T-cell (primary cell): ENCODE measurements around the gene USP8. TPM values are rescaled to one million over a fixed set of nuclear protein-coding genes. Genes with fewer than 3 reads are reported as not detected.
A peak's percentile ranks its signal among the peaks of the same experiment; 100 is the strongest.

Experiments used
- ATAC-seq, 4 experiments: fragments of 200-7000 bp in 3 of 4; fragments of 150-1000 bp in 1 of 4; cut with Tn5 transposase; replicated peaks in 1 of 4; 1 replicate in 3 of 4; 2 replicates in 1 of 4; pipeline ENCODE4 v1.10.0; 2021; ENCODE audit warnings: moderate library complexity in 3 of 4, mild to moderate bottlenecking in 2 of 4, moderate number of reproducible peaks in 1 of 4
- CTCF ChIA-PET, 2 donors: fragments of 300-600 bp; sonication (Branson Sonifier 250); formaldehyde crosslinking; loops; one replicate each; lab custom pipeline; 2022; ENCODE audit warnings: antibody characterized with exemption in 2 of 2; lab: Charles Lee
- POLR2A ChIA-PET, 2 donors: fragments of 300-600 bp; sonication (Branson Sonifier 250); formaldehyde crosslinking; loops; one replicate each; lab custom pipeline; 2022; ENCODE audit warnings: antibody characterized with exemption in 2 of 2; lab: Charles Lee
- DNase-seq, 35 experiments: peaks; one replicate each; pipeline versions ENCODE4 v3.0.0 to v3.0.0-alpha.2; 2013 to 2023
- H3K27ac ChIP-seq: one replicate; pipeline ENCODE4 v1.5.1; 2013; ENCODE audit warnings: low read length
- H3K27me3 ChIP-seq, 2 experiments: replicated peaks in 1 of 2; 1 replicate in 1 of 2; 2 replicates in 1 of 2; pipeline versions ENCODE4 v1.6.1 to v1.7.0; 2013; ENCODE audit warnings: low read length in 1 of 2, mixed read lengths in 1 of 2; ENCODE audit not compliant: control insufficient read depth in 2 of 2, insufficient read depth in 2 of 2; ENCODE audit errors: extremely low read depth in 1 of 2
- H3K36me3 ChIP-seq, 2 donors: 1 replicate in 1 of 2; 2 replicates in 1 of 2; pipeline versions ENCODE4 v1.6.1 to v1.7.0; 2013; ENCODE audit warnings: low read length in 1 of 2; ENCODE audit not compliant: control insufficient read depth in 2 of 2, insufficient read depth in 1 of 2; ENCODE audit errors: extremely low read depth in 1 of 2
- H3K4me1 ChIP-seq, 2 experiments: 1 replicate in 1 of 2; 2 replicates in 1 of 2; pipeline versions ENCODE4 v1.6.1 to v1.7.0; 2013; ENCODE audit warnings: low read length in 2 of 2, mixed read lengths in 1 of 2; ENCODE audit not compliant: insufficient read depth in 2 of 2, control insufficient read depth in 1 of 2; ENCODE audit errors: extremely low read depth in 1 of 2
- H3K4me3 ChIP-seq, 2 donors: 1 replicate in 1 of 2; 2 replicates in 1 of 2; pipeline versions ENCODE4 v1.5.1 to v1.7.0; 2013; ENCODE audit warnings: mild to moderate bottlenecking in 2 of 2, low read length in 1 of 2, moderate library complexity in 1 of 2; ENCODE audit not compliant: control insufficient read depth in 1 of 2; ENCODE audit errors: extremely low read depth in 1 of 2
- H3K9me3 ChIP-seq: 2 replicates; pipeline ENCODE4 v1.7.0; 2013
- H3K27ac Mint-ChIP-seq, 2 donors: one replicate each; pipeline ENCODE4 v1.8.0; 2020 to 2021; ENCODE audit warnings: mild to moderate bottlenecking in 2 of 2, mixed read lengths in 2 of 2
- H3K27me3 Mint-ChIP-seq, 2 donors: one replicate each; pipeline ENCODE4 v1.8.0; 2021 to 2022; ENCODE audit warnings: mixed read lengths in 2 of 2
- H3K36me3 Mint-ChIP-seq: one replicate; pipeline ENCODE4 v1.8.0; 2021; ENCODE audit warnings: mixed read lengths
- H3K4me1 Mint-ChIP-seq, 3 donors: one replicate each; pipeline ENCODE4 v1.8.0; 2020 to 2022; ENCODE audit warnings: mixed read lengths in 3 of 3, mild to moderate bottlenecking in 1 of 3
- H3K4me3 Mint-ChIP-seq, 3 donors: one replicate each; pipeline ENCODE4 v1.8.0; 2020 to 2022; ENCODE audit warnings: mild to moderate bottlenecking in 3 of 3, mixed read lengths in 3 of 3, moderate library complexity in 3 of 3
- H3K9me3 Mint-ChIP-seq, 3 donors: one replicate each; pipeline ENCODE4 v1.8.0; 2020 to 2022; ENCODE audit warnings: mixed read lengths in 3 of 3
- WGBS: methylation state at CpG from one replicate; pipeline ENCODE4 v1.1.5; 2013; ENCODE audit warnings: missing lambda C conversion rate; ENCODE audit not compliant: insufficient coverage; 5-methylcytosine and 5-hydroxymethylcytosine counted together
- total RNA-seq, 35 experiments: library from RNA in 6 of 35; stranded (reverse) in 6 of 35; fragments of 120-200 nt in 1 of 35; gene quantifications; one replicate each; pipeline versions ENCODE4 v1.2.1 to v1.2.4 and lab custom pipeline; 2013 to 2026

Gene USP8
- total RNA-seq, 5 donors from 2014 or later (not counting 1 experiment from before 2014, with no cell fraction given) = 45.0 to 56.0 (median 52.7) TPM

DNA sequence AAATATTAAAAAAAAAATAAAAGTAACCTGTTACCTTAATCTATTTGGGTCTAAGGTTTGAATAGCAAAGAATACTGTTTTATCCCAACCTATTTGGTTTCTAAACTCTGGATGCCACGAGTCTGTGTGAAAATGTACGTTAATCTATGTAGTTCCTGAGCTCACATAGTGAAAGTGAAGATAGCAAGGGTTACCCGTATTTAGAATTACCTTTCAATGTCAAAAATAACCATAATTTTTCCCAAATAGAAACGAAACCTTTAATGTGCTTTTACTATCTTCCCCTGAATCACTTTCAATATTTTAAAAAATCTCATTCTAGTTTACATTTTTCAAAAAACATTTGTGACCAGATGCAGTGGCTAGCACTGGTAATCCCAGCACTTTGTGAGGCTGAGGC is 128.0 kb downstream of the USP8 start:
- Histone ChIP-seq H3K27me3 (no peaks in the 10 kb centered on the region), H3K4me1 (no peaks in the 10 kb centered on the region), H3K9me3 (no peaks in the 10 kb centered on the region), H3K27ac (no peak overlapping the region), H3K36me3 (no peaks in the 10 kb centered on the region), H3K4me3 (no peak overlapping the region)
- Mint-ChIP-seq H3K4me1 (peaks cover 7 to 13% (median 11%) of the 10 kb centered on the region in 3 donors), H3K27ac (no peak overlapping the region), H3K9me3 (no peaks in the 10 kb centered on the region), H3K27me3 (no peaks in the 10 kb centered on the region), H3K36me3 (no peaks in the 10 kb centered on the region), H3K4me3 (no peak overlapping the region)
- no peak for DNase-seq
- ChIA-PET CTCF (no interaction called here), POLR2A (no interaction called here)
- ATAC-seq = no peak
- no CpG with 5 or more reads among the region's 4 CpGs for WGBS

DNA sequence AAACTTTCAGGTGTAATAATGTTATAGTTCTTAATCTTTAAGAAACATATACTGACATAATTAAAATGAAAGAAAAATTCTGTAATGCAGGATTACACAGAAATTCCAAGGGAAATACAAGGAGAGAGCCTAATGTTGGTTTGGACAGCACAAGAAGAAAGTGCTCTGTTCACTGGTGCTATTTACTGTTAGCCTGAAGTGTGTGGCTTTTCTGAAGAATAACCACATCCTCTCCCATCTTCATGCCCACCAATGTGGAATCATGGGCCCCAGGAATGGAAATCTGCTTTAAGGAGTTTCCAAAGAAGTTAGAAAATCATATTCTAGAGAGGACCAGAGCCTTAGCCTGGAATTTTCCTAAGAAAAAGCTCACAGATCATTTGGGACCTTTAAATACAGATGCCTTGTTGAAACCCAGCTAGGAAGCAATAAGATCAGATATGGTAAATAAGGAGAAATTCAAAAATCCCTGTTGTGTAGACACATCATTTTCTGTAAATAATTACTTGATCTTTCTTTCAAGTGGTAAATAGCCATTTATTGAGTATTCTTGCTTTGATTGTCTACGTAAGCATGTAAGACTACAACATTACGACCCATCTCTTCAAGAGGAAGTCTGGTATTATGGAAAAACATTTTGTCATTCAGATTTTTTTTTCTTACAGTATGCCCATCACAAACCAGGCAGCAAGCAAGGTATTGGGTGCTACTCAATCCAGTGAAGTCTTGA is 132.6 kb downstream of the USP8 start:
- no peak overlapping the region for H3K4me3 ChIP-seq
- Mint-ChIP-seq H3K4me1 (peaks cover 11 to 13% (median 12%) of the 10 kb centered on the region in 3 donors), H3K4me3 (no peak overlapping the region), H3K36me3 (peaks cover 18% of the 10 kb centered on the region), H3K27me3 (no peaks in the 10 kb centered on the region), H3K27ac (peak overlapping the region in 1 of 2 donors; percentile 73), H3K9me3 (no peaks in the 10 kb centered on the region)
- H3K27ac ChIP-seq = no peak overlapping the region
- POLR2A ChIA-PET = no interaction called here
- H3K4me1 ChIP-seq = peaks cover 0 to 2% of the 10 kb centered on the region in 2 experiments
- no peak for ATAC-seq
- no peak for DNase-seq
- no CpG with 5 or more reads among the region's 2 CpGs for WGBS
- H3K27me3 ChIP-seq = no peaks in the 10 kb centered on the region
- CTCF ChIA-PET = interaction anchor here in 1 of 2 donors (0.6 kb wide), 1 partner anchor 18 kb away, joined by 3 read pairs; no protein-coding TSS in a partner anchor
- peaks cover 0 to 14% of the 10 kb centered on the region in 2 donors for H3K36me3 ChIP-seq
- no peaks in the 10 kb centered on the region for H3K9me3 ChIP-seq

DNA sequence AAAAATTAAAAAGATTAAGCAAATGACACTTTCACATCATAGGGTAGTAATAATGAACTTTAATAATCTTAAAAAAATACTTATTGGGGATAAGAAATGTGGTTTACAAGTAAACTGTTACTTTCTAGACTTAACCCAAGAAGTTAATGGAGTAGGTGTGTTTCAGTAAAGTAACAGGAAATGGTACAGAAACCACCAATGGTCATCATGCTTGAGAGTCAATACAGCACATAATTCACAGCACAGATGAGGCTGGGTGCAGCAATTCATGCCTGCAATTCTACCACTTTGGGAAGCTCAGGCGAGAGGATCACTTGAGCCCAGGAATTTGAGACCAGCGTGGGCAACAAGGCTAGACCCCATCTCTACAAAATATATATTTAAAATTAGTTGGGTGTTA is 133.8 kb downstream of the USP8 start:
- no peaks in the 10 kb centered on the region for H3K9me3 Mint-ChIP-seq
- H3K36me3 Mint-ChIP-seq = peaks cover 25% of the 10 kb centered on the region
- peaks cover 0 to 15% of the 10 kb centered on the region in 2 donors for H3K36me3 ChIP-seq
- ChIA-PET POLR2A (interaction anchor here in 1 of 2 donors (0.7 kb wide), 1 partner anchor 186 kb away, joined by 5 read pairs; no protein-coding TSS in a partner anchor), CTCF (no interaction called here)
- DNase-seq (no peak), ATAC-seq (no peak)
- H3K27ac ChIP-seq = no peak overlapping the region
- peaks cover 10 to 13% (median 11%) of the 10 kb centered on the region in 3 donors for H3K4me1 Mint-ChIP-seq
- H3K4me1 ChIP-seq = peaks cover 0 to 2% of the 10 kb centered on the region in 2 experiments
- H3K27me3 Mint-ChIP-seq = no peaks in the 10 kb centered on the region
- H3K27ac Mint-ChIP-seq = no peak overlapping the region
- no CpG with 5 or more reads among the region's 2 CpGs for whole genome bisulfite sequencing
- no peaks in the 10 kb centered on the region for H3K27me3 ChIP-seq
- no peak overlapping the region for H3K4me3 ChIP-seq
- H3K9me3 ChIP-seq = no peaks in the 10 kb centered on the region
- no peak overlapping the region for H3K4me3 Mint-ChIP-seq

DNA sequence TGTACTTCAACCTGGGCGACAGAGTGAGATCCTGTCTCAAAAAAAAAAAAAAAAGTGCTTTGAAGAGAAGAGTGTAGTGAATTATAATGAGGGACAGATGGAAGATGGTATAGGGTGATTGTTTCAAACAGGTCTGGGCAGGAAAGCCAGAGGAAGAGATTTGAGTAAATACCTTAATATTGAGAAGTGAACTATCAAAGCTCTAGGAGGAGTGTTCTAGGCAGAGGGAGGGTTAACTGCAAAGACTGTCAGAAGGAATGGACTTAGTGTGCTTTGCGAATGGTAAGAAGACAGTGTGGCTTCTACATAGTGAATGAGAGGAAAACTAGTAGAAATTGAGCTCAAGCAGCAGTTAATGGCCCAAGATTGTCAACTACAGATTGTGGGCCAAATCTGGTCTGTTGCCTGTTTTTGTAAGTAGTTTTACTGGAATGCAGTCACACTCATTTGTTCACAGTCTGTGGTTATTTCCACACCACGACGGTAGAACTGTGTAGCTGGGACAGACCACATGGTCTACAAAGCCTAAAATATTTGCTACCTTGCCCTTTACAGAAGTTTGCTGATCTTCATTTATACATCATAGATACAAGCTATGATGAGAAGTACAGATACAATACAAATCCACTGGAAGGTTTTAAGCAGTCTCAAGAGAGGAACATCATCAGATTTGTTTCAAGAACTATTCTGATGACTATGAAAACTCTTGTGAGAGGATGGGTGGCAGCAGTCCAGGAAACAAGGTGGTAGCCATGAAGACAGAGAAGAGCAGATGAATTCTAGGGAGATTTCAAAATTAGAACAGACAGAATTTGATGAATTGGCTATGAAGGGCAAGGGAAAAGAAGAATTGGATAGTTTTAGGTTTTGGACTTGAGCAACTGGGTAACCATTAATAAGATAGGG is 138.8 kb downstream of the USP8 start:
- Histone ChIP-seq H3K27me3 (no peaks in the 10 kb centered on the region), H3K4me3 (no peak overlapping the region), H3K4me1 (peaks cover 0 to 2% of the 10 kb centered on the region in 2 experiments), H3K27ac (no peak overlapping the region), H3K36me3 (peaks cover 0 to 27% of the 10 kb centered on the region in 2 donors), H3K9me3 (no peaks in the 10 kb centered on the region)
- DNase-seq (no peak), ATAC-seq (peak in 1 of 4 experiments; percentile 13)
- Mint-ChIP-seq H3K36me3 (peaks cover 40% of the 10 kb centered on the region), H3K9me3 (no peaks in the 10 kb centered on the region), H3K4me3 (no peak overlapping the region), H3K27ac (peak overlapping the region; percentile 41 to 42), H3K27me3 (no peaks in the 10 kb centered on the region), H3K4me1 (peaks cover 0 to 3% (median 0%) of the 10 kb centered on the region in 3 donors)
- POLR2A ChIA-PET = no interaction called here
- WGBS = 93% methylated on average over 2 of the region's 4 CpGs
- CTCF ChIA-PET = no interaction called here

- H3K4me1 Mint-ChIP-seq = peaks cover 0 to 3% (median 0%) of the 10 kb centered on the region in 3 donors
- H3K36me3 Mint-ChIP-seq = peaks cover 43% of the 10 kb centered on the region
- H3K27ac Mint-ChIP-seq = no peak overlapping the region
- H3K4me3 Mint-ChIP-seq = no peak overlapping the region
- H3K9me3 Mint-ChIP-seq = no peaks in the 10 kb centered on the region
- ATAC-seq = no peak
- H3K4me1 ChIP-seq = no peaks in the 10 kb centered on the region
- H3K27me3 ChIP-seq = no peaks in the 10 kb centered on the region
- ChIA-PET POLR2A (no interaction called here), CTCF (interaction anchor here in 1 of 2 donors (0.6 kb wide), 1 partner anchor 217 kb away, joined by 4 read pairs; no protein-coding TSS in a partner anchor)
- 95% methylated on average over 3 of the region's 4 CpGs for WGBS
- no peaks in the 10 kb centered on the region for H3K27me3 Mint-ChIP-seq
- no peak overlapping the region for H3K27ac ChIP-seq
- H3K36me3 ChIP-seq = peaks cover 0 to 29% of the 10 kb centered on the region in 2 donors
- no peak overlapping the region for H3K4me3 ChIP-seq
- no peak for DNase-seq
- no peaks in the 10 kb centered on the region for H3K9me3 ChIP-seq
Measured at GRCh38 chr15:50563756-50564155, 139.6 kb downstream of the USP8 start.
